ENCODE results near the gene COX4I2.

DNA sequence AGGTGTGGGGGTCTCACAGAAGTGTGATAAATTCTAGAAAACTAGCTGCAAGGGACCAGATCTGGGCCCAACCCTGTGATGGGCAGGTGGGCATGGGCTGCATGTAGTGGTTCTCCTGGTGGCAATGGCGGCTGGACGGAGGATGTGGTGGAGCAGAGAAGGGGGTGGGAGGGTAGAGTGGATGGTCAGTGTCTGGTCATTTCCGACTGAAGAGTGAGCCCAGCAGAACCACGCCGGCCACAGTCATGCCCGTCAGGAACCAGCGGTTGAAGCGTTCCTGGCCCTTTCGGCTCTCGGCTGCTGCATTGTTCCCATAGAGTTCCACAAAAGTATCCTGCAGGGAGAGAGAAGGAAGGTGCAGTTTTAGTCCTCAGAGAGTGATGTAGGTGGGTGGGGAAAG lies 28.0 kb downstream of the COX4I2 start:
- no peak for TF ChIP-seq NR1H2 (CRISPR knock-in tag; IDR thresholded peaks at IDR 0.05)
- TF ChIP-seq ZBTB21 (CRISPR knock-in tag; IDR thresholded peaks at IDR 0.05; ENCODE audit: borderline replicate concordance): no peak
- TF ChIP-seq, protein P1, sequence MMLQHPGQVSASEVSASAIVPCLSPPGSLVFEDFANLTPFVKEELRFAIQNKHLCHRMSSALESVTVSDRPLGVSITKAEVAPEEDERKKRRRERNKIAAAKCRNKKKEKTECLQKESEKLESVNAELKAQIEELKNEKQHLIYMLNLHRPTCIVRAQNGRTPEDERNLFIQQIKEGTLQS (CRISPR knock-in tag; conservative IDR thresholded peaks at IDR 0.05): no peak
- TF ChIP-seq, protein P2, sequence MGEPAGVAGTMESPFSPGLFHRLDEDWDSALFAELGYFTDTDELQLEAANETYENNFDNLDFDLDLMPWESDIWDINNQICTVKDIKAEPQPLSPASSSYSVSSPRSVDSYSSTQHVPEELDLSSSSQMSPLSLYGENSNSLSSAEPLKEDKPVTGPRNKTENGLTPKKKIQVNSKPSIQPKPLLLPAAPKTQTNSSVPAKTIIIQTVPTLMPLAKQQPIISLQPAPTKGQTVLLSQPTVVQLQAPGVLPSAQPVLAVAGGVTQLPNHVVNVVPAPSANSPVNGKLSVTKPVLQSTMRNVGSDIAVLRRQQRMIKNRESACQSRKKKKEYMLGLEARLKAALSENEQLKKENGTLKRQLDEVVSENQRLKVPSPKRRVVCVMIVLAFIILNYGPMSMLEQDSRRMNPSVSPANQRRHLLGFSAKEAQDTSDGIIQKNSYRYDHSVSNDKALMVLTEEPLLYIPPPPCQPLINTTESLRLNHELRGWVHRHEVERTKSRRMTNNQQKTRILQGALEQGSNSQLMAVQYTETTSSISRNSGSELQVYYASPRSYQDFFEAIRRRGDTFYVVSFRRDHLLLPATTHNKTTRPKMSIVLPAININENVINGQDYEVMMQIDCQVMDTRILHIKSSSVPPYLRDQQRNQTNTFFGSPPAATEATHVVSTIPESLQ (CRISPR knock-in tag; IDR thresholded peaks at IDR 0.05): no peak
- TF ChIP-seq SP1 (CRISPR knock-in tag; conservative IDR thresholded peaks at IDR 0.05): no peak
- TF ChIP-seq, protein P3, sequence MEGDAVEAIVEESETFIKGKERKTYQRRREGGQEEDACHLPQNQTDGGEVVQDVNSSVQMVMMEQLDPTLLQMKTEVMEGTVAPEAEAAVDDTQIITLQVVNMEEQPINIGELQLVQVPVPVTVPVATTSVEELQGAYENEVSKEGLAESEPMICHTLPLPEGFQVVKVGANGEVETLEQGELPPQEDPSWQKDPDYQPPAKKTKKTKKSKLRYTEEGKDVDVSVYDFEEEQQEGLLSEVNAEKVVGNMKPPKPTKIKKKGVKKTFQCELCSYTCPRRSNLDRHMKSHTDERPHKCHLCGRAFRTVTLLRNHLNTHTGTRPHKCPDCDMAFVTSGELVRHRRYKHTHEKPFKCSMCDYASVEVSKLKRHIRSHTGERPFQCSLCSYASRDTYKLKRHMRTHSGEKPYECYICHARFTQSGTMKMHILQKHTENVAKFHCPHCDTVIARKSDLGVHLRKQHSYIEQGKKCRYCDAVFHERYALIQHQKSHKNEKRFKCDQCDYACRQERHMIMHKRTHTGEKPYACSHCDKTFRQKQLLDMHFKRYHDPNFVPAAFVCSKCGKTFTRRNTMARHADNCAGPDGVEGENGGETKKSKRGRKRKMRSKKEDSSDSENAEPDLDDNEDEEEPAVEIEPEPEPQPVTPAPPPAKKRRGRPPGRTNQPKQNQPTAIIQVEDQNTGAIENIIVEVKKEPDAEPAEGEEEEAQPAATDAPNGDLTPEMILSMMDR (IDR thresholded peaks at IDR 0.05): no peak
- no peak for TF ChIP-seq ATF1 (CRISPR knock-in tag; IDR thresholded peaks at IDR 0.05)
- TF ChIP-seq, protein P4, sequence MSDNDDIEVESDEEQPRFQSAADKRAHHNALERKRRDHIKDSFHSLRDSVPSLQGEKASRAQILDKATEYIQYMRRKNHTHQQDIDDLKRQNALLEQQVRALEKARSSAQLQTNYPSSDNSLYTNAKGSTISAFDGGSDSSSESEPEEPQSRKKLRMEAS (CRISPR knock-in tag; IDR thresholded peaks at IDR 0.05): no peak
- TF ChIP-seq, protein P5, sequence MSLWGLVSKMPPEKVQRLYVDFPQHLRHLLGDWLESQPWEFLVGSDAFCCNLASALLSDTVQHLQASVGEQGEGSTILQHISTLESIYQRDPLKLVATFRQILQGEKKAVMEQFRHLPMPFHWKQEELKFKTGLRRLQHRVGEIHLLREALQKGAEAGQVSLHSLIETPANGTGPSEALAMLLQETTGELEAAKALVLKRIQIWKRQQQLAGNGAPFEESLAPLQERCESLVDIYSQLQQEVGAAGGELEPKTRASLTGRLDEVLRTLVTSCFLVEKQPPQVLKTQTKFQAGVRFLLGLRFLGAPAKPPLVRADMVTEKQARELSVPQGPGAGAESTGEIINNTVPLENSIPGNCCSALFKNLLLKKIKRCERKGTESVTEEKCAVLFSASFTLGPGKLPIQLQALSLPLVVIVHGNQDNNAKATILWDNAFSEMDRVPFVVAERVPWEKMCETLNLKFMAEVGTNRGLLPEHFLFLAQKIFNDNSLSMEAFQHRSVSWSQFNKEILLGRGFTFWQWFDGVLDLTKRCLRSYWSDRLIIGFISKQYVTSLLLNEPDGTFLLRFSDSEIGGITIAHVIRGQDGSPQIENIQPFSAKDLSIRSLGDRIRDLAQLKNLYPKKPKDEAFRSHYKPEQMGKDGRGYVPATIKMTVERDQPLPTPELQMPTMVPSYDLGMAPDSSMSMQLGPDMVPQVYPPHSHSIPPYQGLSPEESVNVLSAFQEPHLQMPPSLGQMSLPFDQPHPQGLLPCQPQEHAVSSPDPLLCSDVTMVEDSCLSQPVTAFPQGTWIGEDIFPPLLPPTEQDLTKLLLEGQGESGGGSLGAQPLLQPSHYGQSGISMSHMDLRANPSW (CRISPR knock-in tag; conservative IDR thresholded peaks at IDR 0.05; ENCODE audit: low read depth): no peak
- TF ChIP-seq FOXK1 (CRISPR knock-in tag; IDR thresholded peaks at IDR 0.05): no peak
